ENCODE results near the gene RIPOR3.

Gene RIPOR3, protein sequence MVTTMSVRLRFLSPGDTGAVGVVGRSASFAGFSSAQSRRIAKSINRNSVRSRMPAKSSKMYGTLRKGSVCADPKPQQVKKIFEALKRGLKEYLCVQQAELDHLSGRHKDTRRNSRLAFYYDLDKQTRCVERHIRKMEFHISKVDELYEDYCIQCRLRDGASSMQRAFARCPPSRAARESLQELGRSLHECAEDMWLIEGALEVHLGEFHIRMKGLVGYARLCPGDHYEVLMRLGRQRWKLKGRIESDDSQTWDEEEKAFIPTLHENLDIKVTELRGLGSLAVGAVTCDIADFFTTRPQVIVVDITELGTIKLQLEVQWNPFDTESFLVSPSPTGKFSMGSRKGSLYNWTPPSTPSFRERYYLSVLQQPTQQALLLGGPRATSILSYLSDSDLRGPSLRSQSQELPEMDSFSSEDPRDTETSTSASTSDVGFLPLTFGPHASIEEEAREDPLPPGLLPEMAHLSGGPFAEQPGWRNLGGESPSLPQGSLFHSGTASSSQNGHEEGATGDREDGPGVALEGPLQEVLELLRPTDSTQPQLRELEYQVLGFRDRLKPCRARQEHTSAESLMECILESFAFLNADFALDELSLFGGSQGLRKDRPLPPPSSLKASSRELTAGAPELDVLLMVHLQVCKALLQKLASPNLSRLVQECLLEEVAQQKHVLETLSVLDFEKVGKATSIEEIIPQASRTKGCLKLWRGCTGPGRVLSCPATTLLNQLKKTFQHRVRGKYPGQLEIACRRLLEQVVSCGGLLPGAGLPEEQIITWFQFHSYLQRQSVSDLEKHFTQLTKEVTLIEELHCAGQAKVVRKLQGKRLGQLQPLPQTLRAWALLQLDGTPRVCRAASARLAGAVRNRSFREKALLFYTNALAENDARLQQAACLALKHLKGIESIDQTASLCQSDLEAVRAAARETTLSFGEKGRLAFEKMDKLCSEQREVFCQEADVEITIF

DNA sequence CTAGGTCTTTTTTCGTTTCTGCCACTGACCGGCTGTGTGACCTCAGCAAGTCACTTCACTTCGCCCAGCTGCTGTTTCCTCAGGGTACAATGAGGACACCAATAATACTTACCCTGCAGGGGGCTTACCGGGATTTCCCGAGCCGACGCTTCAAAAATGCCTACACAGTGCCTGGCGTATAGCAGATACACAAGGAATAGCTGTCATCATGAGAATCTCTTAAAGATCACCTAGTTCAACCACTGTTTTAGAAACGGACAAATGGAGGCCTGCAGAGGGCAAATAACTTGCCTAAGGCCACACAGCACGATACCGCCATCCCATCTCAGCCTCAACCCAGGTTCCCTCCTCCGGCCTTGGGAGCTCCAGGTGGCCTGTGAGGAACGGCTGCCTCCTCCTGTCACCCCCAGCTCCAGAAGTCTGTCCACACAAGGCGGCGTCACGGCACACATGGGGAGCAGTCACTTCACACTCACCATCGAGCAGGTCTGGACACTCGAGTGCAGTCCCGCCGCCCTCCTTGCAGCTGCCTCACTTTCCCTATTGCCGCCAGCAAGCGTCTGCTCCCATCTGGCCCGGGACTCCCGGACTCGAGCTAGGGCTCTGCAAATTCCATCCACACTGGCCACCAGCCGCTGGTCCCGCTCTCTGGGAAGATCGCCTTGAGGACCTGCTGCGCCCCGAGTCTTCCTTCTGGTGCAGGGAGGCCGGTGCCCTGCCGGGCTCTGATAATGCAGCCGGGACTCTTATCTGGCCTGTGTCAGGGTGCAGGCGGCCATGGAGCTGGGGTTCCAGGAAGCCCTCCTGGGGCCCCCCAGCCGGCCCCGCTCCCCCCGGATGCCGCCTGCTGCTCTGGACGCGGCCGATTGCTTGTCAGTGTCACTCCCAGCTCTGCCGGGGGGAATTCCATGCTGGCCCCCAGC, at the start of gene RIPOR3:
RIPOR3 (minus strand) TSS at position 893 of the 923 bp plus-strand sequence; CDS start at position 479, 414 bp downstream.
- DNase-seq (ENCODE audit: low spot score), result no peak
- TF ChIP-seq, protein P1, sequence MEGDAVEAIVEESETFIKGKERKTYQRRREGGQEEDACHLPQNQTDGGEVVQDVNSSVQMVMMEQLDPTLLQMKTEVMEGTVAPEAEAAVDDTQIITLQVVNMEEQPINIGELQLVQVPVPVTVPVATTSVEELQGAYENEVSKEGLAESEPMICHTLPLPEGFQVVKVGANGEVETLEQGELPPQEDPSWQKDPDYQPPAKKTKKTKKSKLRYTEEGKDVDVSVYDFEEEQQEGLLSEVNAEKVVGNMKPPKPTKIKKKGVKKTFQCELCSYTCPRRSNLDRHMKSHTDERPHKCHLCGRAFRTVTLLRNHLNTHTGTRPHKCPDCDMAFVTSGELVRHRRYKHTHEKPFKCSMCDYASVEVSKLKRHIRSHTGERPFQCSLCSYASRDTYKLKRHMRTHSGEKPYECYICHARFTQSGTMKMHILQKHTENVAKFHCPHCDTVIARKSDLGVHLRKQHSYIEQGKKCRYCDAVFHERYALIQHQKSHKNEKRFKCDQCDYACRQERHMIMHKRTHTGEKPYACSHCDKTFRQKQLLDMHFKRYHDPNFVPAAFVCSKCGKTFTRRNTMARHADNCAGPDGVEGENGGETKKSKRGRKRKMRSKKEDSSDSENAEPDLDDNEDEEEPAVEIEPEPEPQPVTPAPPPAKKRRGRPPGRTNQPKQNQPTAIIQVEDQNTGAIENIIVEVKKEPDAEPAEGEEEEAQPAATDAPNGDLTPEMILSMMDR (IDR thresholded peaks at IDR 0.05; ENCODE audit: extremely low read depth, insufficient read depth, missing control alignments), result no peak
- in situ Hi-C loops (cut with MboI; ENCODE audit: low pct_unique_long_range_greater_than_20kb, low sequenced_read_pairs, unreplicated experiment), result no loop called here

DNA sequence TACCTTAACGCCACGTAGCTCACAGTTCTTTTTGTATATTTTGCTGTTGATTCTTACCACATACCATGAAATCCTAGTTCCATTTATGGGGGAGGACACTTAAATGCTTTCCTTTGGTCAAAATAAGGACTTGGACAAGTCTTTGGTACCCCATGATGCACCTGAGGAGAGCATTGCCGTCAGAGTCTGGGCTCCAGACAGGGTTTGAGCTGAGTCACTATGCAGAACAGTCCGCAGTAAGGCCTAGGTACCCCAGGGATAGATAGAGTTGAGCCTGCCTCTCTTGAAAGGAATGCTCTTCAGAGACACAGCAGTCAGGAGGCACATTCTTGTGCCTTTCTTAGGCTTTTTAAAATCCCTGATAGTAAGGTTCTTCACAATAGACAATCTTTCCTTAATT, 46.0 kb upstream of the RIPOR3 start:
- TF ChIP-seq, protein P1 (IDR thresholded peaks at IDR 0.05; ENCODE audit: extremely low read depth, insufficient read depth, missing control alignments), result no peak
- no peak for DNase-seq (ENCODE audit: low spot score)
- in situ Hi-C loops (cut with MboI; ENCODE audit: low pct_unique_long_range_greater_than_20kb, low sequenced_read_pairs, unreplicated experiment), result no loop called here

DNA sequence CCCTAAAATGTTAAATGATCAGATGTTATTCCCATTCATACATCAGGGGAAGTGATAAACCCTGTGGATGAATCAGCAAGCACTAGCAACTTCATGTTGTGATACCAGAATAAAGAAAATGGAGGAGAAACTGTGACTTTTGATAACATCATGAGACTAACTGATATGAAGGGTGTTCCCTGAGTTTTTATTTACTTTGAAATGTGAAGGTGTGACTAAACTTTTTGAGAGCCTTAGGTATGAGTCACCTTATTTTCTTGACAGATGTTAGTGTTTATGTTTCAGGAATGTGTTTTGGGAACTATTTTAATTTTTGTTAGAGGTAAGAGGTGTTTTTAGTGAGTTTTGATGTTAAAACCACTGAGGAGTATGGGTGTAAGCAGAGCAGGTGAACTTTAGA, 44.5 kb upstream of the RIPOR3 start:
- in situ Hi-C loops (cut with MboI; ENCODE audit: low pct_unique_long_range_greater_than_20kb, low sequenced_read_pairs, unreplicated experiment), result no loop called here
- no peak for DNase-seq (ENCODE audit: low spot score)
- TF ChIP-seq, protein P1 (IDR thresholded peaks at IDR 0.05; ENCODE audit: extremely low read depth, insufficient read depth, missing control alignments), result no peak

DNA sequence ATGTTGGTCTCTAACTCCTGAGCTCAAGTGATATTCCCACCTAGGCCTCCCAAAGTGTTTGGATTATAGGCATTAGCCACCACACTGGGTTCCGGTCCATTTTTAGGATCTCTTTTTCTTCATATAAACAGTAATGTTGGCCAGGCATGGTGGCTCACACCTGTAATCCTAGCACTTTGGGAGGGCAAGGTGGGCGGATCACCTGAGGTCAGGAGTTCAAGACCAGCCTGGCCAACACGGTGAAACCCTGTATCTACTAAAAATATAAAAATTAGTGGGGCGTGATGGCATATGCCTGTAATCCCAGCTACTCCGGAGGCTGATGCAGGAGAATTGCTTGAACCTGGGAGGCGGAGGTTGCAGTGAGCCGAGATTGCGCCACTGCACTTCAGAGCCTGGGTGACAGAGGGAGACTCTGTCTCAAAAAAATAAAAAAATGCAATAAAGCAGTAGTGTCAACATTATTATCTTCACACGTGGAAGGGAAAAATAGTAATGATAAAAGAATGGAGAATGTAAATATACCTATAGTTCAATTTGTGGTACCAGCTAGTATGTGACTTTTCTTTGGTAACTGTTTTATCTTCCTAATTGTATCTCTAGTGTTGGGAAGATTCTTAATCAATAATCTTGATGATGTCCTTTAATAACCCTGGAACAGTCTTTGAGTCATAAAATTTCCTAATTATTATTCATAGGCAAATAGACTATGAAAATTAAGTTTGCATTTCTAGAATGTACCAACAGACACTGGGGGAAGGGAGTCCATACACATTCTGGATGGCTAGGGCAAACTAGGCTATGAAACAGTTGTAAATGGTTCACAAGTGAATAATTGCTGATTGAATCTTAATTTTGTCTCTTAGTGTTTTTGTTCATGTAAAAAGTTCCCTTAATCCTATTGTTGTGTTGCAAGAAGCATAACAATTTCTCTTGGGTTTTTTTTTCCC, 43.7 kb upstream of the RIPOR3 start:
- TF ChIP-seq, protein P1 (IDR thresholded peaks at IDR 0.05; ENCODE audit: extremely low read depth, insufficient read depth, missing control alignments), result no peak
- in situ Hi-C loops (cut with MboI; ENCODE audit: low pct_unique_long_range_greater_than_20kb, low sequenced_read_pairs, unreplicated experiment), result no loop called here
- DNase-seq (ENCODE audit: low spot score), result no peak

DNA sequence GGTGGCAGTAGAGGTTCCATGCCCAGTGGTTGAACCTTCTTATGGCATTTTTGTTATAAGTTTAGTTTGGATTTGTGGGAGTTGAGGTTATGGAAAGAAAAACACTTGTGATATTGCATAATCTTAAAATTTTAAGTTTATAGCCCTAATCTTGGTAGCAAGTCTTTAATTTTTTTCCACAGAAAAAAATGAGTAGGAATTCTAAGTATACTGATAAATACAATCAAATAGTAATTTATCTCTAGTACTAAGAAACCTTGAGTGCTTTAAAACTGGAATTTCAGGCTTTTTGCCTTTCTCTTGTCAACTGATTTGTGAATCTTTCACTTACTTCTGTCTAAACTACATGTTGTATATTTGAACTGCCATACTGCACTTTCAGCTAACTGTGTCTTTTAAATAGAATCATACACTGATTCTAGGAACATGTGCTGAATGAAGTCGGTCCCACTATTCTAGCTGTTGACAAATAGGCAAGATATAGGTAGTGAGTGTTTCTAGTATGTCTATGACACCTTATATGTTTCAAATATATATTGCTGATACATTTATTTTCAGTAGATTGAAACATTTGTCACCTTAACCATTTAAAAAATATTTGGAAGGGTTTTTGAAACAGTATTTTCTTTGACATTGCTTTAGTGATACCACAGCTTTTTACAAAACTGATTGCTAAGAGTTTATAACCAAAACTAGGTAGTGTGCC, 42.5 kb upstream of the RIPOR3 start:
- no peak for DNase-seq (ENCODE audit: low spot score)
- TF ChIP-seq, protein P1 (IDR thresholded peaks at IDR 0.05; ENCODE audit: extremely low read depth, insufficient read depth, missing control alignments), result no peak
- in situ Hi-C loops (cut with MboI; ENCODE audit: low pct_unique_long_range_greater_than_20kb, low sequenced_read_pairs, unreplicated experiment), result no loop called here

All from GM13977 (cell line).